ENCODE results near the gene IGSF6. TPM values are rescaled to one million over a fixed set of nuclear protein-coding genes. Genes with fewer than 3 reads are reported as not detected.
A peak's percentile ranks its signal among the peaks of the same experiment; 100 is the strongest.
"Not testable (repeated sequence)": the region's sequence is repeated elsewhere in the genome, so short reads cannot be mapped to it uniquely, and the experiment has no call there.

IGSF6 gene
- total RNA-seq, 2 donors from 2014 or later = 0.26 to 0.28 TPM

DNA sequence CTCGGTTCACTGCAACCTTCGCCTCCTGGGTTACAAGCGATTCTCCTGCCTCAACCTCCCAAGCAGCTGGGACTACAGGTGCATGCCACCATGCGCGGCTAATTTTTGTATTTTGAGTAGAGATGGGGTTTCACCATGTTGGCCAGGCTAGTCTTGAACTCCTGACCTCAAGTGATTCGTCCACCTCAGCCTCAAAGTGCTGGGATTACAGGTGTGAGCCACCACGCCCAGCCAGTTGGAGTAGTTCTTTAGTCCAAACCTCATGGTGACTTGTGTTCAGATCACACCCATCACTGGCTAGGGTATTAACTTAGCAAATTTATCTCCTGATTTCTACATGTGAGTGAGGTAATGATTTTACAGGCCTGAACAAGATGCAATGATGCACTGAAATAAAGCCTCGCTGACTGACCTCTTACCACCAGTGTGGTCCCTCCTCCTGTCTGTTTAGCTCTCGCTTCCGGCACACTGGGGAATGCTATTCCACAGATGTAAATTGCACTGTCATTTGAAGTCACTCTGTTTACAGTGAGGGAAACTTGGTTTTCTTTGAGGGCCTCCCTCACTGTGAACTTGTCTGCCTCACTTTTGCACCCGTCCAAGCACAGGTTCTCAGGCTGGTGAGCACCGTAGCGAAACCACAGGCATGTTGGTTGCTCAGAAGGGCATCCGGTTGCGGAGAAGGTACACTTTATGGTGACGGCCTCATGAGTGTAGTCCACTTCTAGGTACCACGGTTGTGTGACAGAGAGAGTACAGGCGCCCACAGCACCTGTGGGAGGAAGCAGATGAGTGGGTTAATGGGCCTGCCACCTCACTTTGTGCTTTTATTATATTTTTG is 5.5 kb downstream of the IGSF6 start:
- peak; percentile 82 to 88 for DNase-seq
- Mint-ChIP-seq H3K4me1 (ENCODE audit: low read depth) (peaks cover 59% of the 10 kb centered on the region), H3K27me3 (ENCODE audit: low read depth) (no peaks in the 10 kb centered on the region), H3K27ac (peak overlapping the region; percentile 35), H3K4me3 (peak overlapping the region; percentile 70 to 95), H3K36me3 (ENCODE audit: insufficient read depth in 2 of 2) (peaks cover 2% of the 10 kb centered on the region in 2 donors), H3K9me3 (no peaks in the 10 kb centered on the region)
- ATAC-seq (replicated peaks in 1 of 2) = peak; percentile 96

DNA sequence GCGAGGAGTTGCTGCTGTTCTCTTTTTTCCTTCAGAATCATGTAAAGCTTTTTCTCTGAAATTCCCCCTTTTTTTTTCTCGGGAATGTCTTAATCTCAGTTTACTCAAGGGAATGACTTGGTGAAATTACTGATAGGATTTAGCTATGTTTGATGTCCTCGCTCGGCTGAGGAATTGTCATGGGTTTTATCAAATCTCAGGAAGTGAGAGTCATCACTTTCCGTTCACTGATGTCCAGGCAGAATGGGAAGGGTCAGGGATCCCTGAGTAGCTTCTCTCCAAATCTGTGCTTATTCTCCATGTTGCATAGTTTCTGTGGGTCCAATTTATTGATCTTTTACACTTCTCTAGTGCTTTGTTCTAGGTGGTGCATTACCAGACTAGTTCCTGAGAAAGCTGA is 6.3 kb downstream of the IGSF6 start:
- DNase-seq (no peak), ATAC-seq (replicated peaks in 1 of 2) (no peak)
- Mint-ChIP-seq H3K4me3 (peak overlapping the region; percentile 70 to 95), H3K36me3 (ENCODE audit: insufficient read depth in 2 of 2) (peaks cover 2% of the 10 kb centered on the region in 2 donors), H3K9me3 (no peaks in the 10 kb centered on the region), H3K4me1 (ENCODE audit: low read depth) (peaks cover 59% of the 10 kb centered on the region), H3K27me3 (ENCODE audit: low read depth) (no peaks in the 10 kb centered on the region), H3K27ac (peak overlapping the region; percentile 96)

DNA sequence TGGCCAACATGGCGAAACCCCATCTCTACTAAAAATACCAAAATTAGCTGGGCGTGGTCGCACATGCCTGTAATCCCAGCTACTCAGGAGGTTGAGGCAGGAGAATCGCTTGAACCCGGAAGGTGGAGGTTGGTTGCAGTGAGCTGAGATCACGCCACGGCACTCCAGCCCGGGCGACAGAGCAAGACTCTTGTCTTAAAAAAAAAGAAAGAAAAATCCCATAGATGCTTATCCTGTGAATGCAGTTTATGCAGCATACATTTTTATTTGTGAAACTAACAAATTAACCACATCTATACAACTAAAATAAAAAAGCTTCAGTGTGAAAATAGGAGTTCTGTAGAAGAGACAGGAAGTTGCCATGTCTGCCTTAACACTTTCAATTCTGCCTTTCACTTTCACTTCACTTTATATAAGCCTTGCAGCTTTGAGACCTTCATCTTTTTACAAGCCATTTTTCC is 7.1 kb downstream of the IGSF6 start:
- no peaks in the 10 kb centered on the region for H3K9me3 Mint-ChIP-seq
- no peaks in the 10 kb centered on the region for H3K27me3 Mint-ChIP-seq (ENCODE audit: low read depth)
- peaks cover 2% of the 10 kb centered on the region in 2 donors for H3K36me3 Mint-ChIP-seq (ENCODE audit: insufficient read depth in 2 of 2)
- peak in 1 of 2 donors; percentile 31 for DNase-seq
- H3K4me1 Mint-ChIP-seq (ENCODE audit: low read depth) = peaks cover 65% of the 10 kb centered on the region
- peak overlapping the region; percentile 70 to 95 for H3K4me3 Mint-ChIP-seq
- peak overlapping the region; percentile 96 for H3K27ac Mint-ChIP-seq
- peak; percentile 33 to 42 for ATAC-seq (replicated peaks in 1 of 2)

DNA sequence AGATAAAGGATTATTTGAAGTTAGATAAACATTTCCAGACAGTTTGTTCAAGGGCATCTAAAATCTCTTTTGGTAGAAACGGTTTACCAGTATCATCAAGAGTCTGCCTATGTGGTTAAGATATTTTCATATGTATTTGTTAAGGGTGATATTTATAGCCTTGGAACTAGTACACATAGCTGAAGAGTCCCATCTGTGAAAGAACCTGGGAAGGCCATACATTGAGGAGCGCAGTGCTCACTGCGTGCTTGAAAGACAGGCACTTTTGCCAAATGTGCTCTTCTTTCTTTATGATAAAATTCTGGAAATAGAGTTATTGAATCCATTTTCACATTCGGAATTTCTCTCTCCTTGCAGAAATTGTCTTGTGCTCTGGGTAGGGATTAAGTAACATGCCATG is 7.7 kb downstream of the IGSF6 start:
- DNase-seq (no peak), ATAC-seq (replicated peaks in 1 of 2) (no peak)
- Mint-ChIP-seq H3K4me1 (ENCODE audit: low read depth) (peaks cover 59% of the 10 kb centered on the region), H3K9me3 (no peaks in the 10 kb centered on the region), H3K27me3 (ENCODE audit: low read depth) (no peaks in the 10 kb centered on the region), H3K36me3 (ENCODE audit: insufficient read depth in 2 of 2) (peaks cover 2% of the 10 kb centered on the region in 2 donors), H3K4me3 (peak overlapping the region; percentile 70 to 95), H3K27ac (peak overlapping the region; percentile 96)

DNA sequence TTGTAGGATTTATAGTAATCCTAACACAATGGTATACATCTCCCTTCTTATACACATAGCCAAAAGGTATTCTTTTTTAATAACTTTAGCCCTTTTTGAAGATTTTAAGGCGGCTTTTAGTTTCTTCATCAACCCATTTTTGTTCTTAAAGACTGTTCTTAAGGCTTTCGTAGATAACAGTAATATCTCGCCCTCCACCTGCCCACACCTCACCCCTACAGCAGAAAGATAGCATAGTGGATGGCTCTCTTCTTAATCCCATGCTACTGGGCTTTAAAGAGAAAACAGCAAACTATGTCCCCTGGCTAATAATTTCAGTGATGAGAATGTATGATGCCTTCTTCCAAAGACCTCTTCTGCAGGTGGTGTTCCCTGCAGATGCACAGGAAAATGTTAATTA is 8.6 kb downstream of the IGSF6 start:
- no peaks in the 10 kb centered on the region for H3K9me3 Mint-ChIP-seq
- peaks cover 2% of the 10 kb centered on the region in 2 donors for H3K36me3 Mint-ChIP-seq (ENCODE audit: insufficient read depth in 2 of 2)
- ATAC-seq (replicated peaks in 1 of 2) (no peak), DNase-seq (no peak)
- H3K27me3 Mint-ChIP-seq (ENCODE audit: low read depth) = no peaks in the 10 kb centered on the region
- H3K4me3 Mint-ChIP-seq = peak overlapping the region in 1 of 2 donors; percentile 95
- H3K4me1 Mint-ChIP-seq (ENCODE audit: low read depth) = peaks cover 62% of the 10 kb centered on the region
- peak overlapping the region; percentile 30 for H3K27ac Mint-ChIP-seq

DNA sequence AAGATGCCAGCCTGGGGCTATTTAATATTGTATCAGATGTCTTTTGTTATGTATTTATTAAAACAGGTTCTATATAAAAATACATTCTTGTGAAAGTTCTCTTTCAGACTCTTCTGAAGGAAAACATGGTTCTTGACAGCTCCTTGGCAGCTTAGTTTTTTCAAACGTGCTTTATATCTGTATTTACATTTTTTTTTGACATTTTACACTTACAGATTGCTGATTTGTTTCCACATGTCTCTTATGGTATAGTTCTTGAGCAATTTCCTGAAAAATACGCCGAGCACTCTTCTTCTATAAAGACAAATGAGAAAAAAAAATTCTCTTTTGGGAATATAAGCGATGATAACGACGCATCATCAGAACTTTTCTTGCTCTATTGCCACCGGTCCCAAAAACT is 9.5 kb downstream of the IGSF6 start:
- Mint-ChIP-seq H3K27me3 (ENCODE audit: low read depth) (no peaks in the 10 kb centered on the region), H3K4me1 (ENCODE audit: low read depth) (peaks cover 62% of the 10 kb centered on the region), H3K36me3 (ENCODE audit: insufficient read depth in 2 of 2) (peaks cover 2% of the 10 kb centered on the region in 2 donors), H3K27ac (peak overlapping the region; percentile 18), H3K4me3 (no peak overlapping the region), H3K9me3 (no peaks in the 10 kb centered on the region)
- ATAC-seq (replicated peaks in 1 of 2) (no peak), DNase-seq (no peak)

DNA sequence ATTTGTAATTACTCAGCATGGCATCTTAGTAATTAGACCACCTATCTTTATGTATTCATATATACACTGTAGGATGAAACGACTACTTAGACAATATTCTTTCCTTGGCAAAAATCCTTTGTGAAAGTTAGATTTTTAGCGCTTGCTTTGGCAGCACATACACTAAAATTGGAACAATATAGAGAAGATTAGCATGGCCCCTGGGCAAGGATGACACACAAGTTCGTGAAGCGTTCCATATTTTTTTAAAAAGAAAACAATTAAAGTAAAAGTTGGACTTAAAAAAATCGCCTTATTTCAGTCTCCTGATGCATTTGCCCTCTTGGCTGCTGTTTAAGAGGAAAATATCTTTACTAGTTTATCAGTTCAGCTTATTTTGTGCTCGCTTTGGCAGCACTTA is 10.5 kb downstream of the IGSF6 start:
- Mint-ChIP-seq H3K27me3 (ENCODE audit: low read depth) (no peaks in the 10 kb centered on the region), H3K9me3 (no peaks in the 10 kb centered on the region), H3K4me3 (no peak overlapping the region), H3K27ac (no peak overlapping the region), H3K36me3 (ENCODE audit: insufficient read depth in 2 of 2) (no peaks in the 10 kb centered on the region), H3K4me1 (ENCODE audit: low read depth) (peaks cover 56% of the 10 kb centered on the region)
- no peak for DNase-seq
- no peak for ATAC-seq (replicated peaks in 1 of 2)

DNA sequence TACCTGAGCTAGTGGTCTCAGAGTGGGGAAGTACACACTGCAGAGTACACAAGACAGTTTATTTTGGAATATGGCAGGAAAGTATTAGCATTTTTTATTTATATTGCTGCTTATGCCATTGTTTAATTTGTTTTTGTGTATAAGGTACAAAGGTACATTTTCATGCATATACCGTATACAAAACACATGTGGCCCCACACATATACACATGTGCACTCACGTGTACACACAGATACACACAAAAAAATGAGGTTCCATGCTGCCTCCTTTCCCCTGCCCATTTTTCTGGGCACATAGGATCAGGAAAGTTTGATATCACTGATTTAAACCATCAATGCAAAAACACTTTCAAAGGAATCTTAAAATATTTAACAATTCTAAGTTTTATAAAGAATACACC is 12.9 kb downstream of the IGSF6 start:
- Mint-ChIP-seq H3K9me3 (no peaks in the 10 kb centered on the region), H3K27me3 (ENCODE audit: low read depth) (no peaks in the 10 kb centered on the region), H3K4me1 (ENCODE audit: low read depth) (peaks cover 32% of the 10 kb centered on the region), H3K27ac (no peak overlapping the region), H3K36me3 (ENCODE audit: insufficient read depth in 2 of 2) (no peaks in the 10 kb centered on the region), H3K4me3 (no peak overlapping the region)
- DNase-seq = no peak
- ATAC-seq (replicated peaks in 1 of 2) = no peak

DNA sequence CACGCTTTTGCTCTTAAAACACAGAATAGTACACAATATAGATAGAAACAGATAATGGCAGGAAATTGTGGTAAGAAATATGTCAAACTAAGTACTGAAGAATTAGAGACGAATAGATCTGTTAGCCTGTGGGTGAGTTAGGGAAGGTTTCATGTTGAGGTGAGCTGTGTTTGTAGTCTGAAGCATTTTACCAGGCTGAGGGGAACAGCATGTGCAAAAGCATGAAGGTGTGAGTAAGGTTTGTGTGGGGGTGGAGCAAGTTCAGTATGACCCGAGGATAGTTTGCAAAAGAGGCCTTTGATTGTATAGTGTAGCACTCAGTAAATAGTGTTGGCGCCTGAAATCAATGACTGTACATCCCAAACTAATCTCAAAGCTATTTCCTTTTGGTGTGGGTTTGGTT is 13.8 kb downstream of the IGSF6 start:
- H3K36me3 Mint-ChIP-seq (ENCODE audit: insufficient read depth in 2 of 2) = no peaks in the 10 kb centered on the region

DNA sequence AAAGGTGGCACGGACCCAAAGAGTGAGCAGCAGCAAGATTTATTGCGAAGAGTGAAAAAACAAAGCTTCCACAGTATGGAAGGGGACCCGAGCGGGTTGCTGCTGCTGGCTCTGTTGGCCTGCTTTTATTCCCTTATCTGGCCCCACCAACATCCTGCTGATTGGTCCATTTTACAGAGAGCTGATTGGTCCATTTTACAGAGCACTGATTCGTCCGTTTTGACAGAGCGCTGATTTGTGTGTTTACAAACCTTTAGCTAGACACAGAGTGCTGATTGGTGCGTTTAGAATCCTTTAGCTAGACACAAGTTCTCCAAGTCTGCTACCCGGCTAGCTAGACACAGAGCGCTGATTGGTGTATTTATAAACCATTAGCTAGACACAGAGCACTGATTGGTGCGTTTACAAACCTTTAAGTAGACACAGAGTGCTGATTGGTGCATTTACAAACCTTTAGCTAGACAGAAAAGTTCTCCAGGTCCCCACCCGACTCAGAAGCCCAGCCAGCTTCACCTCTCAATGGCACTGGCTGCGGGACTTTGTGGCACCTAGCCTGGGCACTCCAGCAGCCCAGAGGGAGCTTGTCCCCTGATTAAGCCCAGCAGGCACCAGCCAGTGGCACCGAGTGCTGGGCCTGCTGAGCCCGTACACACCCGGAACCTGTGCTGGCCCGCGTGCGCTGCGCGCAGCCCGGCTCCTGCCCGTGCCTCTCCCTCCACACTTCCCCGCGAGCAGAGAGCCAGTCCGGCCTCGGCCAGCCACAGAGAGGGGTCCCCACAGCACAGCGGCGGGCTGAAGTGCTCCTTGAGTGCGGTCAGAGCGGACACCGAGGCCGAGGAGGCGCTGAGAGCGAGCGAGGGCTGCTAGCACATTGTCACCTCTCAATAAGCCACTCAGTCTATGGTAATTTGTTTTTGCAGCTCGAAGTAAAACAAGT is 15.1 kb downstream of the IGSF6 start:
- Mint-ChIP-seq H3K4me3 (no peak overlapping the region), H3K27ac (no peak overlapping the region), H3K4me1 (ENCODE audit: low read depth) (peaks cover 27% of the 10 kb centered on the region), H3K9me3 (no peaks in the 10 kb centered on the region), H3K27me3 (ENCODE audit: low read depth) (no peaks in the 10 kb centered on the region), H3K36me3 (ENCODE audit: insufficient read depth in 2 of 2) (no peaks in the 10 kb centered on the region)
- DNase-seq (no peak), ATAC-seq (replicated peaks in 1 of 2) (no peak)

More for the DNA sequence above, 13.8 kb downstream of the IGSF6 start:
- H3K4me1 Mint-ChIP-seq (ENCODE audit: low read depth) = peaks cover 25% of the 10 kb centered on the region
- H3K27ac Mint-ChIP-seq = peak overlapping the region; percentile 10
- H3K4me3 Mint-ChIP-seq = peak overlapping the region in 1 of 2 donors; percentile 3
- peak; percentile 88 to 91 for ATAC-seq (replicated peaks in 1 of 2)
- H3K27me3 Mint-ChIP-seq (ENCODE audit: low read depth) = no peaks in the 10 kb centered on the region
- H3K9me3 Mint-ChIP-seq = no peaks in the 10 kb centered on the region
- DNase-seq = peak; percentile 27 to 32

DNA sequence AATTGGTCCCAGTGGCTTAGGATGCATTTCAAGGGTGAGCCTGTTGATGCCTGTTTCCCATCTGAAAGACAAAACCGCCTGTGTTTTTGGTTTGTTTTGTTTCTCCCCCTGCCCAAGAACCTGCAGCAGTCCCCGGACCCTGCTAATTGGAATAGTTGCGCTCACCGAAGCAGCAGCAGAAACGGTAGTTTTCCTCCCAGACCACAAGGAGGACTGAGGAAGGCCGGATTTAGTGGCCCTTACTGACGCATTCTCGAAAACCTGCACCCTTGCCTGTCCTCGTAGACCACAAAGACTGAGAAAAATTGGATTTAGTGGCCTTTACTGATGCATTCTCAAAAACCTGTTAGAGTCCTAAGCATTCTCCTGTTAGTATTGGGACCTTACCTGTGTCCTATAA is 16.7 kb downstream of the IGSF6 start:
- H3K9me3 Mint-ChIP-seq; H3K27me3 Mint-ChIP-seq (ENCODE audit: low read depth); ATAC-seq (replicated peaks in 1 of 2); H3K36me3 Mint-ChIP-seq (ENCODE audit: insufficient read depth in 2 of 2); H3K27ac Mint-ChIP-seq; DNase-seq; H3K4me3 Mint-ChIP-seq: not testable (repeated sequence)
- peaks cover 34% of the 10 kb centered on the region for H3K4me1 Mint-ChIP-seq (ENCODE audit: low read depth)

DNA sequence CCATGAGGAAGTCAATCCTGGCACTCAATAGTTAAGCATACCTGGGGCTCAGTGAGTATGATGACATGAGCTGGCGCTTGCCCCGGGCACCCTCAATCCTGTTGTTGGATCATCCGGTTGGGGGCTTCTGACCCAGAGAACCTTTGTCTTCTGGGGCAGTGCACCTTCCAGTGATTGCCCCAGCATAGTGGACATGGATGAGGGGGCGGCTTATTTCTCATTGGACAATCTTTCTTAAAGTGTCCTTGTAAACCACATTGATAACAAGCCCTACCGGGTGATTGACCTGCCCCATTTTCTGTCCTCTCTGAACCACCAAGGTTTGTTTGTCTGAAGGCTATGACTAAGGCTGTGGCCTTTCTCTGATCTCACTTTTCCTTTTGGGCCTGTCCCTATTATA is 18.2 kb downstream of the IGSF6 start:
- Mint-ChIP-seq H3K4me1 (ENCODE audit: low read depth) (peaks cover 30% of the 10 kb centered on the region), H3K9me3 (no peaks in the 10 kb centered on the region), H3K36me3 (ENCODE audit: insufficient read depth in 2 of 2) (peaks cover 4 to 5% of the 10 kb centered on the region in 2 donors), H3K27ac (no peak overlapping the region), H3K27me3 (ENCODE audit: low read depth) (no peaks in the 10 kb centered on the region), H3K4me3 (no peak overlapping the region)
- ATAC-seq (replicated peaks in 1 of 2) (no peak), DNase-seq (no peak)

All from activated T-cell treated with anti-CD3 and anti-CD28 coated beads, Interleukin-2, amount 50 U/mL, for 72 hours (primary cell).